ENCODE data around the gene LAMA2.

Gene LAMA2

GRCh38 chr6:129186988-129187387 is 304.1 kb downstream of the LAMA2 start:
- no peak for DNase-seq

GRCh38 chr6:129188306-129188705 is 305.4 kb downstream of the LAMA2 start:
- no peak for DNase-seq

GRCh38 chr6:129188795-129189194 is 305.9 kb downstream of the LAMA2 start:
- DNase-seq: no peak

- DNase-seq: no peak
Observed at GRCh38 chr6:129189266-129189665, 306.3 kb downstream of the LAMA2 start.

- DNase-seq: no peak
Observed at GRCh38 chr6:129191235-129191634, 308.3 kb downstream of the LAMA2 start.

GRCh38 chr6:129192458-129192989 is 309.6 kb downstream of the LAMA2 start:
- no peak for DNase-seq

GRCh38 chr6:129194306-129194941 is 311.5 kb downstream of the LAMA2 start:
- no peak for DNase-seq

- DNase-seq: no peak
Observed at GRCh38 chr6:129195161-129195560, 312.2 kb downstream of the LAMA2 start.

GRCh38 chr6:129195643-129196042 is 312.7 kb downstream of the LAMA2 start:
- DNase-seq: no peak

- no peak for DNase-seq
Observed at GRCh38 chr6:129197154-129197553, 314.2 kb downstream of the LAMA2 start.

- no peak for DNase-seq
Observed at GRCh38 chr6:129200151-129200550, 317.2 kb downstream of the LAMA2 start.

GRCh38 chr6:129203190-129203900 is 320.4 kb downstream of the LAMA2 start:
- no peak for DNase-seq

GRCh38 chr6:129206821-129207220 is 323.9 kb downstream of the LAMA2 start:
- DNase-seq: no peak

GRCh38 chr6:129207832-129208231 is 324.9 kb downstream of the LAMA2 start:
- no peak for DNase-seq

GRCh38 chr6:129208415-129209034 is 325.6 kb downstream of the LAMA2 start:
- no peak for DNase-seq

GRCh38 chr6:129209355-129209754 is 326.4 kb downstream of the LAMA2 start:
- DNase-seq: no peak

- no peak for DNase-seq
Observed at GRCh38 chr6:129210684-129211083, 327.7 kb downstream of the LAMA2 start.

- no peak for DNase-seq
Observed at GRCh38 chr6:129211626-129212025, 328.7 kb downstream of the LAMA2 start.

GRCh38 chr6:129212081-129212480 is 329.1 kb downstream of the LAMA2 start:
- no peak for DNase-seq

- no peak for DNase-seq
Observed at GRCh38 chr6:129215246-129215645, 332.3 kb downstream of the LAMA2 start.

- no peak for DNase-seq
Observed at GRCh38 chr6:129215916-129216520, 333.1 kb downstream of the LAMA2 start.

GRCh38 chr6:129217701-129218100 is 334.8 kb downstream of the LAMA2 start:
- DNase-seq: no peak

- no peak for DNase-seq
Observed at GRCh38 chr6:129233458-129234134, 350.7 kb downstream of the LAMA2 start.

Data from NCI-H2029 treated with DMSO at 0.1 percent for 48 hours (cell line).